ENCODE data around the gene CNTN6.

DNA sequence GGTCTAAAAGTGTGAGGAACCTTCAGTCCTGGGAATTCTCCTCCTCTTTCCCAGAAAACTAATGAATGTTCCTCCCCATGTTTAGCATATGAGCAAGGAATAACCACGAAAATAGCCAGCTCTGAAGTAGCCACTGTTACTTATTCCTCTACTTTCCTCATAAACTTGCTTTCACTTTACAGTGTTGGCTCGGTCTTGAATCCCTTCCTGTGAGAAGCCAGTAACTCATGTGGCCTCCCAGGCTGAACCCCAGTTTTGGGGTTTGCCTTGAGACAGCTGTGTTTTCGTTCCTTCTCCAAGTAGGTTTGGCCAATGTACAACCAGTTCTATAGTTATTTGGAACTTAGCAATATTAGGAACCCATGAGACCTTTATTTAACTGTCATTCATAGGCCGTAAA lies 195.0 kb downstream of the CNTN6 start:
- TF ChIP-seq YY1 (IDR thresholded peaks at IDR 0.05; ENCODE audit: extremely low read depth, insufficient replicate concordance, low read depth, low read length), result no peak
- TF ChIP-seq, protein P1, sequence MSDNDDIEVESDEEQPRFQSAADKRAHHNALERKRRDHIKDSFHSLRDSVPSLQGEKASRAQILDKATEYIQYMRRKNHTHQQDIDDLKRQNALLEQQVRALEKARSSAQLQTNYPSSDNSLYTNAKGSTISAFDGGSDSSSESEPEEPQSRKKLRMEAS (IDR thresholded peaks at IDR 0.05), result no peak
- TF ChIP-seq POLR2A (IDR thresholded peaks at IDR 0.05; ENCODE audit: borderline replicate concordance, extremely low read depth, insufficient read depth, insufficient read length), result no peak
- no peak for TF ChIP-seq EZH2 (IDR thresholded peaks at IDR 0.05)

All from HCT116 (cell line).